IPS-18a (cell line): Measurements from ENCODE around the gene SULT4A1.
"Not testable (repeated sequence)": the region's sequence is repeated elsewhere in the genome, so short reads cannot be mapped to it uniquely, and the experiment has no call there.

ENCODE experiments used
- H3K27ac ChIP-seq: one replicate; pipeline ENCODE4 v1.5.1; 2013; ENCODE audit warnings: low read length
- H3K27me3 ChIP-seq: one replicate; pipeline ENCODE4 v1.6.1; 2013; ENCODE audit warnings: mild to moderate bottlenecking, low read length; ENCODE audit not compliant: control insufficient read depth, insufficient read depth
- H3K36me3 ChIP-seq: one replicate; pipeline ENCODE4 v1.6.1; 2013; ENCODE audit warnings: low read depth, low read length; ENCODE audit not compliant: control insufficient read depth
- H3K4me1 ChIP-seq: one replicate; pipeline ENCODE4 v1.6.1; 2013; ENCODE audit warnings: low read depth, low read length; ENCODE audit not compliant: control insufficient read depth
- H3K4me3 ChIP-seq: one replicate; pipeline ENCODE4 v1.5.1; 2013; ENCODE audit warnings: low read length
- H3K9ac ChIP-seq: one replicate; pipeline ENCODE4 v1.6.1; 2013; ENCODE audit warnings: mild to moderate bottlenecking, low read length, moderate library complexity
- H3K9me3 ChIP-seq: one replicate; pipeline ENCODE4 v1.6.1; 2013; ENCODE audit warnings: low read depth, low read length; ENCODE audit not compliant: control insufficient read depth

Gene SULT4A1

GRCh38 chr22:43878079-43878795 lies 15.9 kb upstream of the SULT4A1 start:
- H3K27me3 ChIP-seq = no peaks in the 10 kb centered on the region
- H3K27ac ChIP-seq = no peak overlapping the region
- H3K9me3 ChIP-seq = no peaks in the 10 kb centered on the region
- no peak overlapping the region for H3K9ac ChIP-seq
- no peak overlapping the region for H3K4me3 ChIP-seq
- H3K36me3 ChIP-seq = no peaks in the 10 kb centered on the region
- no peaks in the 10 kb centered on the region for H3K4me1 ChIP-seq

GRCh38 chr22:43876866-43877509 lies 14.7 kb upstream of the SULT4A1 start:
- Histone ChIP-seq H3K36me3 (no peaks in the 10 kb centered on the region), H3K4me3 (no peak overlapping the region), H3K9ac (no peak overlapping the region), H3K9me3 (no peaks in the 10 kb centered on the region), H3K4me1 (no peaks in the 10 kb centered on the region), H3K27me3 (no peaks in the 10 kb centered on the region), H3K27ac (no peak overlapping the region)

GRCh38 chr22:43869799-43870198 lies 7.5 kb upstream of the SULT4A1 start:
- Histone ChIP-seq H3K27me3 (no peaks in the 10 kb centered on the region), H3K36me3 (no peaks in the 10 kb centered on the region)

GRCh38 chr22:43869001-43869400 lies 6.7 kb upstream of the SULT4A1 start:
- H3K9me3 ChIP-seq, H3K36me3 ChIP-seq, H3K9ac ChIP-seq, H3K27me3 ChIP-seq, H3K27ac ChIP-seq, H3K4me3 ChIP-seq: not testable (repeated sequence)
- H3K4me1 ChIP-seq = peaks cover 13% of the 10 kb centered on the region

More at GRCh38 chr22:43869799-43870198, 7.5 kb upstream of the SULT4A1 start:
- Histone ChIP-seq H3K4me3 (no peak overlapping the region), H3K4me1 (peaks cover 13% of the 10 kb centered on the region), H3K27ac (no peak overlapping the region), H3K9me3 (peaks cover 3% of the 10 kb centered on the region), H3K9ac (no peak overlapping the region)

GRCh38 chr22:43867839-43868635 lies 5.7 kb upstream of the SULT4A1 start:
- peaks cover 13% of the 10 kb centered on the region for H3K4me1 ChIP-seq
- peak overlapping the region; percentile 24 for H3K4me3 ChIP-seq
- no peaks in the 10 kb centered on the region for H3K36me3 ChIP-seq
- H3K9ac ChIP-seq = no peak overlapping the region
- H3K27ac ChIP-seq = no peak overlapping the region
- H3K9me3 ChIP-seq = peaks cover 3% of the 10 kb centered on the region
- H3K27me3 ChIP-seq = no peaks in the 10 kb centered on the region

GRCh38 chr22:43862882-43863202 lies 529 bp upstream of the SULT4A1 start:
- Histone ChIP-seq H3K9me3 (no peaks in the 10 kb centered on the region), H3K27me3 (no peaks in the 10 kb centered on the region), H3K9ac (no peak overlapping the region), H3K4me1 (peaks cover 27% of the 10 kb centered on the region), H3K36me3 (no peaks in the 10 kb centered on the region), H3K27ac (no peak overlapping the region), H3K4me3 (peak overlapping the region; percentile 43)

GRCh38 chr22:43861529-43861928 lies 784 bp downstream of the SULT4A1 start:
- Histone ChIP-seq H3K9ac (no peak overlapping the region), H3K9me3 (no peaks in the 10 kb centered on the region)

GRCh38 chr22:43860831-43861230 lies 1.5 kb downstream of the SULT4A1 start:
- Histone ChIP-seq H3K9me3 (no peaks in the 10 kb centered on the region), H3K27me3 (no peaks in the 10 kb centered on the region), H3K4me3 (peak overlapping the region; percentile 57), H3K4me1 (peaks cover 23% of the 10 kb centered on the region), H3K9ac (no peak overlapping the region), H3K27ac (no peak overlapping the region), H3K36me3 (no peaks in the 10 kb centered on the region)

More at GRCh38 chr22:43861529-43861928, 784 bp downstream of the SULT4A1 start:
- no peaks in the 10 kb centered on the region for H3K36me3 ChIP-seq
- no peak overlapping the region for H3K27ac ChIP-seq
- peaks cover 23% of the 10 kb centered on the region for H3K4me1 ChIP-seq
- H3K4me3 ChIP-seq = peak overlapping the region; percentile 57
- no peaks in the 10 kb centered on the region for H3K27me3 ChIP-seq

GRCh38 chr22:43860126-43860525 lies 2.2 kb downstream of the SULT4A1 start:
- Histone ChIP-seq H3K9ac (no peak overlapping the region), H3K4me1 (peaks cover 23% of the 10 kb centered on the region), H3K9me3 (no peaks in the 10 kb centered on the region), H3K27me3 (no peaks in the 10 kb centered on the region), H3K4me3 (no peak overlapping the region), H3K36me3 (no peaks in the 10 kb centered on the region), H3K27ac (no peak overlapping the region)

GRCh38 chr22:43859621-43860020 lies 2.7 kb downstream of the SULT4A1 start:
- H3K36me3 ChIP-seq = no peaks in the 10 kb centered on the region
- no peaks in the 10 kb centered on the region for H3K9me3 ChIP-seq
- peaks cover 23% of the 10 kb centered on the region for H3K4me1 ChIP-seq
- H3K9ac ChIP-seq = no peak overlapping the region
- no peaks in the 10 kb centered on the region for H3K27me3 ChIP-seq
- H3K4me3 ChIP-seq = no peak overlapping the region
- H3K27ac ChIP-seq = no peak overlapping the region

GRCh38 chr22:43859176-43859575 lies 3.1 kb downstream of the SULT4A1 start:
- H3K27ac ChIP-seq = no peak overlapping the region
- H3K9me3 ChIP-seq = no peaks in the 10 kb centered on the region
- peaks cover 23% of the 10 kb centered on the region for H3K4me1 ChIP-seq
- no peak overlapping the region for H3K9ac ChIP-seq
- H3K4me3 ChIP-seq = no peak overlapping the region
- H3K36me3 ChIP-seq = no peaks in the 10 kb centered on the region
- no peaks in the 10 kb centered on the region for H3K27me3 ChIP-seq
